Fibroblast of villous mesenchyme (primary cell): Measurements from ENCODE around the gene HIBADH. TPM values are rescaled to one million over a fixed set of nuclear protein-coding genes. Genes with fewer than 3 reads are reported as not detected.
"Not testable (repeated sequence)": the region's sequence is repeated elsewhere in the genome, so short reads cannot be mapped to it uniquely, and the experiment has no call there.

Experiments used
- DNase-seq: peaks from one replicate; pipeline ENCODE4 v3.0.0-alpha.2; 2010; ENCODE audit warnings: low read depth
- H3K4me3 ChIP-seq: 2 replicates; pipeline ENCODE4 v1.5.1; 2011; ENCODE audit warnings: low read depth, mild to moderate bottlenecking, low read length
- CTCF ChIP-seq: IDR thresholded peaks from 2 replicates; pipeline ENCODE4 v1.5.1; 2012; ENCODE audit warnings: low read depth, mild to moderate bottlenecking, low read length; ENCODE audit not compliant: insufficient read depth
- total RNA-seq: library from RNA; depleted of rRNA; stranded (reverse); fragments of >200 nt; gene quantifications from 2 replicates; pipeline ENCODE4 v1.2.3, GENCODE V29; 2012

The HIBADH gene
- total RNA-seq, 1 donor = 70.0 TPM

DNA sequence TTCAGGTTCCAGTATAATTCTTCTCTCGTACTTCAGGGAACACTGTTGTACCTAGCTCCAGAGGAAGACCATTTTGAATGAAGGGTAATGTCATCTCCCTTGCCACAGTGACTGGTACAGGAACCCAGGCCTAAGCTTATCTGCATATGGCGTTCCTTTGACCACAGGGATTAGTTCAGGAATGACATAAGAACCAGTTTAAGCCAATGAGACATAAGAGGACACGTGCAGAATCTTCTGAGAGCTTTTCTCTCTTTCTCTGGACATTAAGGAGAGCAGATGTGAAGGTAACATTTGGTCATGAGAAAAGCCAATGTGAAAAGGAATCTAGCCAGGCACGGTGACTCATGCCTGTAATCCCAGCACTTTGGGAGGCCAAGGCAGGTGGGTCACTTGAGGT, 21.8 kb upstream of the HIBADH start:
- no peak for DNase-seq
- H3K4me3 ChIP-seq = no peak overlapping the region
- no peak for TF ChIP-seq CTCF

- TF ChIP-seq CTCF = no peak
- DNase-seq = no peak
- no peak overlapping the region for H3K4me3 ChIP-seq
These were observed 17.9 kb upstream of the HIBADH start for GRCh38 chr7:27680610-27681009.

- TF ChIP-seq CTCF = no peak
- DNase-seq = no peak
- no peak overlapping the region for H3K4me3 ChIP-seq
These were observed 16.1 kb upstream of the HIBADH start for GRCh38 chr7:27678617-27679260.

- DNase-seq = peak; percentile 92
- TF ChIP-seq CTCF = no peak
- no peak overlapping the region for H3K4me3 ChIP-seq
These were observed 15.4 kb upstream of the HIBADH start for GRCh38 chr7:27677912-27678612.

- DNase-seq = not testable (repeated sequence)
These were observed 11.4 kb upstream of the HIBADH start for GRCh38 chr7:27674126-27674525.

GRCh38 chr7:27671675-27672074, 9.0 kb upstream of the HIBADH start:
- no peak overlapping the region for H3K4me3 ChIP-seq
- no peak for DNase-seq
- TF ChIP-seq CTCF = no peak

More at GRCh38 chr7:27674126-27674525, 11.4 kb upstream of the HIBADH start:
- not testable (repeated sequence) for H3K4me3 ChIP-seq

DNA sequence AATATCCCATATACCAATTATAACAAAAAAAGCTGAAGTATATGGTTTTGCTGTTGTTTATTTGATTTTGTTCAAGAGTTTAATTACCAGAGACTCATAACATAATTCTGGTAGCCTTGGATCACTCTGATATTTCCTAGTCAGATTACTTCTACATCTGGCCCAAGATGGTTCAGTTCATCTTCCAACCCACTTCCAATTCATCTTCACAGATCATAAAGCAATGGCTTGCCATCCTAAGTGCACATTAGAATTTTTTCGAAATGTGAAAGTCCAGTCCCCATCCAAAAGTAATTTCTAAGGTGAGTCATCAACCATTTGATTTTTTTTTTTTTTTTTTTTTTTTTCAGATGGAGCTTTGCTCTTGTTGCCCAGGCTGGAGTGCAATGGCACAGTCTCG, 8.0 kb upstream of the HIBADH start:
- H3K4me3 ChIP-seq = no peak overlapping the region
- no peak for TF ChIP-seq CTCF
- DNase-seq = no peak
